ENCODE measurements around the gene ANAPC7. TPM values are rescaled to one million over a fixed set of nuclear protein-coding genes. Genes with fewer than 3 reads are reported as not detected.

The ANAPC7 gene
- total and polyA plus RNA-seq, 2 of the 13 experiments (the other 11 are each of a cell fraction or from before 2014, with no cell fraction given) = 40.0 to 69.1 TPM

GRCh38 chr12:110449799-110450497 is 46.4 kb upstream of the ANAPC7 start, which contains the start of gene ARPC3 (continued):
- no peak for TF ChIP-seq HNF1A (IDR thresholded peaks at IDR 0.05; ENCODE audit: low read depth)
- peak; percentile 72; the same call in 1 of the 2 replicates for TF ChIP-seq HNF1A (CRISPR knock-in tag; IDR thresholded peaks at IDR 0.05; ENCODE audit: borderline replicate concordance)
- no peak for TF ChIP-seq RFX5 (IDR thresholded peaks at IDR 0.05; ENCODE audit: low read depth, low read length)
- no peak for TF ChIP-seq NPAS2 (CRISPR knock-in tag; IDR thresholded peaks at IDR 0.05; ENCODE audit: borderline replicate concordance)
- TF ChIP-seq ZC3H13 (CRISPR knock-in tag; IDR thresholded peaks at IDR 0.05) = no peak; the same call in 1 of the 2 replicates
- TF ChIP-seq SNRNP70 (IDR thresholded peaks at IDR 0.05; ENCODE audit: low read depth, low read length) = no peak
- peak; percentile 68 for TF ChIP-seq REPIN1 (CRISPR knock-in tag; IDR thresholded peaks at IDR 0.05; ENCODE audit: borderline replicate concordance, low read depth)
- peak; percentile 83 for TF ChIP-seq POGZ (CRISPR knock-in tag; IDR thresholded peaks at IDR 0.05)
- no peak for TF ChIP-seq CERS6 (CRISPR knock-in tag; IDR thresholded peaks at IDR 0.05)
- no peak for TF ChIP-seq ZFYVE20 (CRISPR knock-in tag; IDR thresholded peaks at IDR 0.05; ENCODE audit: borderline replicate concordance, low read depth)
- TF ChIP-seq HDAC6 (IDR thresholded peaks at IDR 0.05; ENCODE audit: low read depth, low read length) = no peak
- TF ChIP-seq CSRNP2 (CRISPR knock-in tag; conservative IDR thresholded peaks at IDR 0.05; ENCODE audit: low read depth) = no peak
- 0 out of 2 replicates have a peak, but pooled peaks have one; percentile 32 for TF ChIP-seq ZNF512B (CRISPR knock-in tag; IDR thresholded peaks at IDR 0.05; ENCODE audit: borderline replicate concordance)
- TF ChIP-seq FIP1L1 (IDR thresholded peaks at IDR 0.05; ENCODE audit: borderline replicate concordance, insufficient read depth, low read depth, low read length) = no peak
- TF ChIP-seq ZNF430 (CRISPR knock-in tag; IDR thresholded peaks at IDR 0.05) = no peak
- no peak for TF ChIP-seq TCF7 (IDR thresholded peaks at IDR 0.05; ENCODE audit: low read depth)
- peak; percentile 83; the same call in 1 of the 2 replicates for TF ChIP-seq TFAP4 (IDR thresholded peaks at IDR 0.05; ENCODE audit: borderline replicate concordance, low read depth)
- TF ChIP-seq MED8 (CRISPR knock-in tag; IDR thresholded peaks at IDR 0.05; ENCODE audit: insufficient replicate concordance) = peak; percentile 79

Measured in HepG2 (cell line).